B cell (primary cell): ENCODE results near the gene GART. TPM values are rescaled to one million over a fixed set of nuclear protein-coding genes. Genes with fewer than 3 reads are reported as not detected.
A peak's percentile ranks its signal among the peaks of the same experiment; 100 is the strongest.

ENCODE experiments used
- ATAC-seq: fragments of 200-7000 bp; cut with Tn5 transposase; one replicate; pipeline ENCODE4 v1.10.0; 2021; ENCODE audit warnings: low read depth, mild to moderate bottlenecking, moderate number of reproducible peaks, moderate library complexity
- CTCF ChIA-PET: fragments of 350-600 bp; sonication (Branson Sonifier 250); formaldehyde crosslinking; loops from one replicate; lab custom pipeline; 2021; ENCODE audit warnings: antibody characterized with exemption, inconsistent platforms; lab: Charles Lee
- POLR2A ChIA-PET: fragments of 350-600 bp; sonication (Branson Sonifier 250); formaldehyde crosslinking; loops from one replicate; lab custom pipeline; 2021; ENCODE audit warnings: antibody characterized with exemption; lab: Charles Lee
- DNase-seq: peaks from one replicate; pipeline ENCODE4 v3.0.0; 2013
- H2AFZ ChIP-seq: 2 replicates; pipeline ENCODE4 v1.6.1; 2012; ENCODE audit warnings: mild to moderate bottlenecking, low read depth, low read length; ENCODE audit not compliant: insufficient read depth, poor library complexity, severe bottlenecking
- H3K27ac ChIP-seq, 2 donors: 1 replicate in 1 of 2; 2 replicates in 1 of 2; pipeline ENCODE4 v1.5.1; 2012 to 2013; ENCODE audit warnings: low read length in 2 of 2, mild to moderate bottlenecking in 2 of 2, moderate library complexity in 1 of 2
- H3K27me3 ChIP-seq, 4 experiments: fragments of 200-600 bp in 1 of 4; sonication (generic) in 1 of 4; replicated peaks in 1 of 4; 1 replicate in 2 of 4; 2 replicates in 2 of 4; pipeline versions ENCODE4 v1.6.1 to v1.7.0; 2013 to 2016; ENCODE audit warnings: low read length in 3 of 4, mild to moderate bottlenecking in 2 of 4, mixed read lengths in 1 of 4, moderate library complexity in 1 of 4; ENCODE audit not compliant: insufficient read depth in 4 of 4, control insufficient read depth in 3 of 4; ENCODE audit errors: control extremely low read depth in 1 of 4
- H3K36me3 ChIP-seq, 2 experiments: replicated peaks in 1 of 2; 1 replicate in 1 of 2; 2 replicates in 1 of 2; pipeline versions ENCODE4 v1.6.1 to v1.7.1; 2013; ENCODE audit warnings: low read length in 1 of 2; ENCODE audit not compliant: insufficient read depth in 2 of 2, control insufficient read depth in 1 of 2; ENCODE audit errors: control extremely low read depth in 1 of 2, extremely low read depth in 1 of 2
- H3K4me1 ChIP-seq, 2 donors: fragments of 200-600 bp in 1 of 2; sonication (generic) in 1 of 2; 1 replicate in 1 of 2; 2 replicates in 1 of 2; pipeline versions ENCODE4 v1.5.1 to v1.6.1; 2013 to 2017; ENCODE audit warnings: low read length in 2 of 2; ENCODE audit not compliant: control insufficient read depth in 2 of 2, insufficient read depth in 2 of 2
- H3K4me2 ChIP-seq: replicated peaks from 2 replicates; pipeline ENCODE3; 2012; ENCODE audit warnings: mild to moderate bottlenecking, low read depth, low read length; ENCODE audit not compliant: poor library complexity, severe bottlenecking
- H3K4me3 ChIP-seq, 5 experiments: fragments of 200-600 bp in 1 of 5; sonication (generic) in 1 of 5; 1 replicate in 3 of 5; 2 replicates in 2 of 5; pipeline versions ENCODE4 v1.5.1 to v1.7.0; 2011 to 2016; ENCODE audit warnings: low read length in 4 of 5, mild to moderate bottlenecking in 4 of 5, low read depth in 2 of 5, control low read depth in 1 of 5, moderate library complexity in 1 of 5; ENCODE audit not compliant: insufficient read depth in 1 of 5; ENCODE audit errors: control extremely low read depth in 1 of 5, extremely low read depth in 1 of 5
- H3K79me2 ChIP-seq: fragments of 200-600 bp; sonication (generic); one replicate; pipeline ENCODE4 v1.6.0; 2016; ENCODE audit warnings: low read length; ENCODE audit not compliant: control insufficient read depth, insufficient read depth
- H3K9ac ChIP-seq: fragments of 200-600 bp; sonication (generic); 2 replicates; pipeline ENCODE4 v1.6.1; 2017; ENCODE audit warnings: mild to moderate bottlenecking, low read length, moderate library complexity
- H3K9me3 ChIP-seq, 3 donors: one replicate each; pipeline versions ENCODE4 v1.6.1 to v1.7.1; 2013; ENCODE audit warnings: low read length in 2 of 3; ENCODE audit not compliant: control insufficient read depth in 2 of 3, insufficient read depth in 1 of 3; ENCODE audit errors: control extremely low read depth in 1 of 3
- H4K20me1 ChIP-seq: 2 replicates; pipeline ENCODE4 v1.6.0; 2012; ENCODE audit warnings: mild to moderate bottlenecking, low read length; ENCODE audit not compliant: insufficient read depth, control insufficient read depth, poor library complexity, severe bottlenecking
- H3K27ac Mint-ChIP-seq: one replicate; pipeline ENCODE4 v1.8.0; 2021; ENCODE audit warnings: mixed read lengths
- H3K27me3 Mint-ChIP-seq: one replicate; pipeline ENCODE4 v1.8.0; 2021; ENCODE audit warnings: mixed read lengths
- H3K4me1 Mint-ChIP-seq: one replicate; pipeline ENCODE4 v1.8.0; 2021; ENCODE audit warnings: mixed read lengths
- H3K4me3 Mint-ChIP-seq: one replicate; pipeline ENCODE4 v1.8.0; 2021; ENCODE audit warnings: mixed read lengths
- H3K9me3 Mint-ChIP-seq: one replicate; pipeline ENCODE4 v1.8.0; 2022; ENCODE audit warnings: mixed read lengths; ENCODE audit not compliant: insufficient read depth
- CTCF ChIP-seq: fragments of 200-600 bp; IDR thresholded peaks from one replicate; pipeline ENCODE4 v1.8.0; 2022; ENCODE audit warnings: antibody characterized with exemption, mild to moderate bottlenecking
- EZH2 ChIP-seq: IDR thresholded peaks from 2 replicates; pipeline ENCODE4 v1.6.1; 2012; ENCODE audit warnings: borderline replicate concordance, low read depth, mild to moderate bottlenecking, moderate library complexity, low read length; ENCODE audit not compliant: insufficient read depth, poor library complexity, severe bottlenecking
- WGBS: methylation state at CpG from one replicate; pipeline ENCODE4 v1.1.5; 2013; ENCODE audit warnings: missing lambda C conversion rate; ENCODE audit not compliant: insufficient coverage; 5-methylcytosine and 5-hydroxymethylcytosine counted together
- intact Hi-C: fragments of 100-400 bp; cut with micrococcal nuclease; formaldehyde crosslinking; loops from one replicate; pipeline ENCODE4 v1.10.0; 2022
- polyA plus RNA-seq: library from polyadenylated mRNA; depleted of rRNA; stranded (reverse); fragments of >200 nt; gene quantifications from 2 replicates; pipeline ENCODE4 v1.2.3, GENCODE V29; 2012
- total RNA-seq, 2 donors: library from RNA; stranded (reverse); fragments of 120-200 nt in 1 of 2; gene quantifications; 1 replicate in 1 of 2; 2 replicates in 1 of 2; pipeline versions ENCODE4 v1.2.3 to v1.2.4, GENCODE V29; 2013 to 2022

The GART gene
- total and polyA plus RNA-seq, 2 donors (not counting 1 experiment from before 2014, with no cell fraction given) = 8.7 to 58.3 TPM

- Mint-ChIP-seq H3K27ac (no peak overlapping the region), H3K4me1 (peaks cover 17% of the 10 kb centered on the region), H3K9me3 (no peaks in the 10 kb centered on the region), H3K4me3 (peak overlapping the region; percentile 94), H3K27me3 (no peaks in the 10 kb centered on the region)
- H3K36me3 ChIP-seq = no peaks in the 10 kb centered on the region
- H4K20me1 ChIP-seq = no peaks in the 10 kb centered on the region
- H3K9me3 ChIP-seq = no peaks in the 10 kb centered on the region
- H3K79me2 ChIP-seq = peaks cover 10% of the 10 kb centered on the region
- POLR2A ChIA-PET = interaction anchor here (2.7 kb wide), 1 partner anchor 9 kb away, joined by 44 read pairs; the partner anchor contains the start of gene DNAJC28
- WGBS = 94% methylated on average over 7 of the region's 9 CpGs
- H3K4me1 ChIP-seq = peaks cover 12 to 14% of the 10 kb centered on the region in 2 donors
- H3K27me3 ChIP-seq = no peaks in the 10 kb centered on the region
- ATAC-seq (no peak), DNase-seq (peak; percentile 17)
- CTCF ChIA-PET = interaction anchor here (1.0 to 2.6 kb wide), 5 partner anchors 7 to 541 kb away, joined by 3 to 18 read pairs (median 4); partner anchors contain the start of gene DNAJC28
- intact Hi-C loops = no loop called here
- no peak overlapping the region for H2AFZ ChIP-seq
- no peak overlapping the region for H3K4me2 ChIP-seq
- no peak overlapping the region for H3K4me3 ChIP-seq
- TF ChIP-seq CTCF (no peak), EZH2 (no peak)
- no peak overlapping the region for H3K9ac ChIP-seq
- no peak overlapping the region for H3K27ac ChIP-seq
These were observed 60.5 kb downstream of the GART start for GRCh38 chr21:33481314-33481943.
